GM12891 (cell line): ENCODE results near the gene GLTP.

Source experiments
- PAX5 ChIP-seq: IDR thresholded peaks from 2 replicates; pipeline ENCODE4 v1.6.1; 2011; ENCODE audit warnings: low read length, moderate library complexity, mild to moderate bottlenecking; ENCODE audit not compliant: insufficient read depth, severe bottlenecking
- POLR2A ChIP-seq: IDR thresholded peaks from 2 replicates; pipeline ENCODE4 v1.6.1; 2011; ENCODE audit warnings: low read depth, low read length, control low read depth
- POLR2AphosphoS5 ChIP-seq: IDR thresholded peaks from 2 replicates; pipeline ENCODE4 v1.6.1; 2011; ENCODE audit warnings: low read depth, low read length, control low read depth
- POU2F2 ChIP-seq: IDR thresholded peaks from 2 replicates; pipeline ENCODE4 v1.6.1; 2011; ENCODE audit warnings: low read depth, mild to moderate bottlenecking, control low read depth, low read length, moderate library complexity
- SPI1 ChIP-seq: IDR thresholded peaks from 2 replicates; pipeline ENCODE4 v1.6.1; 2011; ENCODE audit warnings: low read depth, low read length, control low read depth
- TAF1 ChIP-seq: IDR thresholded peaks from 2 replicates; pipeline ENCODE4 v1.6.1; 2011; ENCODE audit warnings: low read depth, low read length, control low read depth

DNA sequence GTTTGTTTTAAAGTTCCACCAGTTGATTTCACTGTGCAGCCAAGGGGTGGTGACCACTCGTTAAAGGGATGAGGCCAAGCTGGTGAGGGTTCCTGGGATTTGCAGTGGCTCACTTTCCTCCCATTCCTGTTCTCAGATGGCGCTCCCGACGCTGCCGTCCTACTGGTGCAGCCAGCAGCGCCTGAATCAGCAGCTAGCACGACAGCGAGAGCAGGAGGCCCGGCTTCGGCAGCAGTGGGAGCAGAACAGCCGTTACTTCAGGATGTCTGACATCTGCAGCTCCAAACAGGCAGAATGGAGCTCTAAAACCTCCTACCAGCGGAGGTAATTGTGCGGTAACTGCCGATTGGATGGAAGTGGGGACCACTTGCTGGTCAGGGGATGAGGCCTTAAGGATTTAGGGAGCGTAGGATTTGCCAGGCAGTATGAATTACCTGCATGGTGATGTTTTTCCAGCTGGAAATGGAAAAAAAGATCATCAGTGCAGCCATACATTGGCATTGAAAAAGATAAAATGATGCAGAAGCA, 22.6 kb upstream of the GLTP start:
- TF ChIP-seq POLR2AphosphoS5 (no peak), POLR2A (no peak), POU2F2 (no peak), TAF1 (no peak), PAX5 (no peak), SPI1 (no peak)
